Stimulated activated CD8-positive, alpha-beta memory T cell treated with anti-CD3 and anti-CD28 coated beads, Interleukin-2, amount 100 ng/mL, for 48 hours (primary cell): ENCODE measurements around the gene MUC20.
"Not testable (repeated sequence)": the region's sequence is repeated elsewhere in the genome, so short reads cannot be mapped to it uniquely, and the experiment has no call there.

Experiments used
- DNase-seq, 2 donors: peaks; one replicate each; pipeline ENCODE4 v3.0.0-alpha.2; 2020; ENCODE audit warnings: low read depth in 2 of 2

The MUC20 gene

GRCh38 chr3:195720831-195721506 is at the start of gene MUC20:
Gene MUC20, plus strand, starts transcription at chr3:195720978. Its CDS starts 30 bp downstream, at chr3:195721008.
- DNase-seq = not testable (repeated sequence)

DNA sequence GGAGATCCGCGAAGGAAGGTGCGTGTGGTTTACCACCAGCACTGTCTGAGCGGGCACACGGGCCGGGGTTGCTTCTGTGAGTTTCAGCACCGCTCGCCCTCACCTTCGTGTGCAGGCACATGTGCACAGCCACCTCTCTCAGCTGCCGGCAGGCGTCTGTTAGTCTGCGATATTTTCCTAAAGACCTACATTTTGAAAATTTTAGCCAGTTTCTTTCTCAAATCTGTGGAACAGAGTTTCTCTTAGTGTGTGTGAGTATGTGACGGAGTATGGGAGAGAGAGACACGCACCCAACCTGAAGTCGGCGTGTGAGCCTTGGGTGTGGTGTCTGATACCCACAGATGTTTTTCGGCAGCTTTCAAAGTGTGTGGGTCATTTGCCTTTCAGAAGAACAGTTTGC is 49.5 kb upstream of the MUC20 start:
- not testable (repeated sequence) for DNase-seq

- DNase-seq = not testable (repeated sequence)
Observed at GRCh38 chr3:195673711-195674110, 47.1 kb upstream of the MUC20 start.

DNA sequence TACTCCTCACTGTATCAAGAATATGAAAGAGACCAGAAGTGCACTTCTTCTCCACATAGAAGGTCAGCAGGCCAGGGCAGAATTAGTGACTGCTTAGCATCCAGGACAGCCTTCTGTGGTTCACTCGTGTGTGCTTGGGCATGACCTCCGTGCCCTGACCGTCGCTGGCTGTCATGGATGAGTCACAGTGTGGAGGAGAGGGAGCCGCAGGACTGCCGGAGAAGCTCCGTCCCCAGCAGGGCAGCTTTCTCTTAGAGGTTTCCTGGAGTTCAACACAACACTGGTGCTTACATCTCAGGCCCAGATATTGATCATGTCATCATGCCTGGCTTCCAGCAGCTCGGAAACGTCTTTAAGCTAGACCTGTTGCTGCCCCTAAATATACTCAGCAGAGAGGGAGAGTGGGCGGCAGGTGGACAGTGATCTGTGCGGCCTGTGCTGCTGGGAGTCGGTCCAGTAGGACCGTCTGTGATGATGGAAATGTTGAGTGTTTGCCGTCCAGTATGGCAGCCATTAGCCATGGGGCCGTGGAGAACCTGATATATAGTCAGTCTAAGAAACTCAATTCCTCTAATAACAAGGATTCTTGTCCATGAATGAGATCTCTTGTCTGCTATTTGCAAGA is 42.3 kb upstream of the MUC20 start:
- not testable (repeated sequence) for DNase-seq

- not testable (repeated sequence) for DNase-seq
Observed at GRCh38 chr3:195680690-195681089, 40.1 kb upstream of the MUC20 start.

GRCh38 chr3:195681458-195682103 is 39.2 kb upstream of the MUC20 start:
- not testable (repeated sequence) for DNase-seq

- DNase-seq = not testable (repeated sequence)
Observed at GRCh38 chr3:195682104-195682742, 38.6 kb upstream of the MUC20 start.

DNA sequence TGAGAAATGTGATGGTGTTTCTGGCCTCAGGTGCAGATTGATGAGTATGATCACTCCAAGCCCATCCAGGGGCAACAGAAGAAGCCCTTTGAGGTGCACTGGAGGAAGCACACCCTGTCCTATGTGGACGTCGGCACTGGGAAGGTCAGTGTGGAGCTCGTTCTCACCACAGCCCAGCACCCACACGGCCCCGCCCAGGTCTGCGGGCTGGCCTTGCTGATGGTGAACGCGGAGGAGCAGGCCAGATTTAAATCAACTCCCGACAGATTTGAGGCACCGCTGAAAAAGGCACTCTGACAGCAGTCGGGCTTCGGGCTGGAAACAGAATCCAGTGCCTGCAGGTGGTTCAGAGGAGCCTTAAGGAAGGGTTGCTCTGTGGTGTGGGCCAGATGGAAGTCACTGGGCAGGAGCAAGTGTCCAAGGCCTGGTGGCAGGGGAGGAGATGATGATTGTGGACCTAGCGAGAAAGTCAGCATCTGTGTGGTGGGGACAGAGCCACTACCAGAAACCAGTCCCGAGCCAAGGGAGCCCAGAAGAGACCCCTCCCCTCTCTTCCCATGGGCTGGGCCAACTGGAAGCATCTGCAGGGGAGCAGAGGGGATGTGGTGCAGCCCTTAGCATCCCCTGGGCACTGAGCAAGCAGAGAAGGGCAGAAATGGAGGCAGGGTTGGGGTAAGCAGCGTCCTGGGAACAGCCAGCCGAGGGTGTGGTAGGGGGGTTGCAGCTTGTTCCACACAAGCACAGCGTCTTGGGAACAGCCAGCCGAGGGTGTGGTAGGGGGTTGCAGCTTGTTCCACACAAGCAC is 36.9 kb upstream of the MUC20 start:
- not testable (repeated sequence) for DNase-seq

DNA sequence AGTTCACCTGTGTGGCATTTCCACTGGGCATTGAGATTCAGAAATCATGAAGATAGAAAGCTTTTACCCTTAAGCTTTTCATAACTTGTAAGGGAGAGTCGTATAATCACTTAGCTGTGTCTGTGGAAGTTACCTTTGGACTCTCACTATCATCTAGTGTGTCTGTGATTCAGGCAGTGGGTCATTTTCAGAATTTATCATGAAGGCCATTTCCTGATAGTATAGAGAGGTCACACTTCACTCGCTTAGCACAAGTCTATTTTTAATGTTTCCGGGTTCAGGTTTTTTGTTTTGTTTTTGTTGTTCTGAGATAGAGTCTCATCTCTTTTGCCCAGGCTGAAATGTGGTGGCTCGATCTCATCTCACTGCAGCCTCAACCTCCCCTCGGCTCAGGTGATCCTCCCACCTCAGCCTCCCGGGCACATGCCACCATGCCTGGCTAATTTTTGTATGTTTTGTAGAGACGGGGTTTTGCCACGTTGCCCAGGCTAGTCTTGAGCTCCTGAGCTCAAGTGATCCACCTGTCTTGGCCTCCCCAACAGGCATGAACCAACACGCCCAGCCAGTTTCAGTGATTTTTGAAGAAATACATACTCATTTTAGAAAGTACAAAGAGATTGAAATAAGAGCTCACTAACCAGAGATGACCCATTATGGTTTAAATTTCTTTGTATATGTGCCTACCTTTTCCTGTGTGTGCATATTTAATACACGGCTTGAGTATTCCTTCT is 36.1 kb upstream of the MUC20 start:
- not testable (repeated sequence) for DNase-seq

- peak in 1 of 2 donors; percentile 21 for DNase-seq
Observed at GRCh38 chr3:195686537-195687208, 34.1 kb upstream of the MUC20 start.

DNA sequence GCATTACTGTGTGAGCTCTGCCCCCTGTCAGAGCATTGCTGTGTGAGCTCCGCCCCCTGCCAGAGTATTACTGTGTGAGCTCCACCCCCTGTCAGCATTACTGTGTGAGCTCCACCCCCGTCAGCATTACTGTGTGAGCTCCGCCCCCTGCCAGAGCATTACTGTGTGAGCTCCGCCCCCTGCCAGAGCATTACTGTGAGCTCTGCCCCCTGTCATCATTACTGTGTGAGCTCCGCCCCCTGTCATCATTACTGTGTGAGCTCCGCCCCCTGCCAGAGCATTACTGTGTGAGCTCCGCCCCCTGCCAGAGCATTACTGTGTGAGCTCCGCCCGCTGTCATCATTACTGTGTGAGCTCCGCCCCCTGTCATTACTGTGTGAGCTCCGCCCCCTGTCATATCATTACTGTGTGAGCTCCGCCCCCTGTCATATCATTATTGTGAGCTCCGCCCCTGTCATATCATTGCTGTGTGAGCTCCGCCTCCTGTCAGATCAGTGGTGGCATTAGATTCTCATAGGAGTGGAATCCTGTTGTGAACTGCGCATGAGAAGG is 33.5 kb upstream of the MUC20 start:
- peak; percentile 19 to 56 for DNase-seq

DNA sequence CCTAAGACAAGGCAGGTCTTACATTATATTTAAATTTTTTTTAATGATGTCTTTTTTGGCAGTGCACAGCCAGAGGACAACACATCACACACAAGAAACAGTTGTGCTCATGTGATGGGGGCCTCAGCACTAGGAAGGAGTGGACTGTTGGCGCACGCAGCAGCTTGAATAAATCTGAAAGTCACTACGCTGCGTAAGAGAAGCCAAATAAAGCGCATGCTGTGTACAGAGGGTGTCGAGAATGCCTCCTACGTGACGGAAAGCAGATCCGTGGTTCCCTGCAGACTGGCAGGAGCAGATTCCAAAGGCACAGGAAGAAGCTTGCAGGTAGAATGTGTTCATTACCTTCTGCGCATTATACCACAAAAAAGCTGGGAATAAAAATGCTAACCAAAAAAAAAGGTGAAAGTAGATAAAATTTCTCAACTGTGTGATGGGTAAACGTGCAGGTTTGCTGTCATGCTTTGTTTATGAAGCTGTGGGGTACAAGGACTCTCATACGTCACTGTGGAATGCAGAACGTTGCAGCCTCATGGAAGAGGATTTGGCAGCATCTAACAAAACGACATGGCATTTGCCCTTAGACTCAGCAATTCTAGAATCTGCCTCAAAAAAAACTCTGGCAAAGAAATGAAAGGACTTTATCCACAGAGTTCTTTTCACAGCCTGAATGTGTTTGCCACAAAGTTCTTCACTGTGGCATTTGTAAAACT is 32.2 kb upstream of the MUC20 start:
- not testable (repeated sequence) for DNase-seq

- not testable (repeated sequence) for DNase-seq
Observed at GRCh38 chr3:195689184-195690070, 31.4 kb upstream of the MUC20 start.

DNA sequence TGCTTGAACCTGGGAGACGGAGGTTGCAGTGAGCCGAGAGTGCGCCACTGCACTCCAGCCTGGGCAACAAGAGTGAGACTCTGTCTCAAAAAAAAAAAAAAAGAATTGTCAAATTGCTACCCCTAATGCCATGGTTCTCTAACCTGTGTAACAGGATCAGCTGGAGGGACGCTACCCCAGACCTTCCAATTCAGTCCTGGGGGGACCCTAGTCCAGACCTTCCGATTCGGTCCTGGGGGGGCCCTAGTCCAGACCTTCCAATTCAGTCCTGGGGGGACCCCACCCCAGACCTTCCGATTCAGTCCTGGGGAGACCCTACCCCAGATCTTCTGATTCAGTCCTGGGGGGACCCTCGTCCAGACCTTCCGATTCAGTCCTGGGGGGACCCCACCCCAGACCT is 29.8 kb upstream of the MUC20 start:
- no peak for DNase-seq

DNA sequence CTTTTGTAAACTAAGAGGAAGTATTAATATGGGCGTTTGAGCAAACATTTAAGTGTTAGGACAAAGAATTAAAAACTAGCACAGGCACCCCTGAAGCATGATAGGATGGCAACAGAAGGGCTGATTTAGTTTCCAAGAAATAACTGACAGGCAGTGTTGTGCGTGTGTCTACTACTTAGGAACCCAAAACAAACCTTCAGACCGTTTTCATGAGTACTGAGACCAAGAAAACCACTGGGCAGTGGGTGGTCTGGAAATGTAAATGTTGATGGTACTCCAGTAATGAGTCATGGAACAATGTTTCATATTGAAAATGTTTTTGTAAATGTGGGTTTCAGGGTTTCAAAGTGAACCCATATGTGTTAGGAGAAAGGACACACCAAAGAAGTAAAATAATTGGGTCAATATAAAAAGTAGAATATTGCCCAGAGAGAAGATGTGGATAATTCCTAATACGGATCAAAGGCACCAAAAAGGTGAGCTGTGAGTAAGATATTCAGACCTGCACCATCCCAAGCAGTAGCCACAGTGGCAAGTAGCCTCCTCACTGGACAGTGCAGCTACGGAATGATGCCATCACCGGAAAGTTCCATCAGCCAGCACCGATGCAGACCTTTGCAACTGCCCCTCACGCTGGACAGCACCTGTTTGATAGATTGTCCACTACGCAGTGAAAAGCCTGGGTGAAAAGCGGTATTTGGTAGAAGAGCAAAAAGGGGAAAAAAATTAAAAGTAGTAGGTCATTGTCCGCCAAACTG is 29.0 kb upstream of the MUC20 start:
- not testable (repeated sequence) for DNase-seq

DNA sequence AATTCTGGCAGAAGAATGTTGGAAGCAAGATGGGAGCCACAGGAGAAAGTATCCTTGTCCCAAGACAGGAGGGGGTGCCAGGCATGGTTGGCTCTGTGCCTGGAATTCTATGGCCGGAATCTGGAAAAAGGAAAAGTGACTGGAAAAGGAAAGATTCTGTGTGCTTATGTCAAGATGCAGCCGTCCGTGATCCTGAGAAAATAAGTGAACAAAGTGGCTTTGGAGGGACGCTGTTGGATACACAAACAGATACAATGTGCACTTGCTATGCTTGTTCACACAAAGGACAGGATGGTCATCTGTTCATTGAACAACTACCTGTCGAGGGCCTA is 28.5 kb upstream of the MUC20 start:
- no peak for DNase-seq

GRCh38 chr3:195692781-195693427 is 27.9 kb upstream of the MUC20 start:
- DNase-seq = no peak
